Stimulated activated CD8-positive, alpha-beta memory T cell treated with anti-CD3 and anti-CD28 coated beads, Interleukin-4, amount 100 ng/mL, for 24 hours (primary cell): ENCODE measurements around the gene NEU4.

Source experiments
- DNase-seq: peaks from one replicate; pipeline ENCODE4 v3.0.0-alpha.2; 2020; ENCODE audit warnings: low read depth

Gene NEU4

DNA sequence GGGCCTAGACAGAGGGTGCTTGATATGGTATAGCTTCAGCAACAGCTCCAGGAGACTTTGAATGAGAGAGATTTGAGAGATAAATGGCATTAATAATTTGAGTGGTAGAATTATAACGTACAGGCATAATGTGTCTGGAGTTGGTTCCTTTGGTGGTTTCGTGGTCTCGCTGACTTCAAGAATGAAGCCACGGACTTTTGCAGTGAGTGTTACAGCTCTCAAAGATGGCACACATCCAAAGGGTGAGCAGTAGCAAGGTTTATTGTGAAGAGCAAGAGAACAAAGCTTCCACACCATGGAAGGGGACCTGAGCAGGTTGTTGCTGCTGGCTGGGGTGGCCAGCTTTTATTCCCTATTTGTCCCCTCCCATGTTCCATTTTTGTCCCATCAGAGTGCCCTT is 26.6 kb downstream of the NEU4 start:
- DNase-seq, result no peak

DNA sequence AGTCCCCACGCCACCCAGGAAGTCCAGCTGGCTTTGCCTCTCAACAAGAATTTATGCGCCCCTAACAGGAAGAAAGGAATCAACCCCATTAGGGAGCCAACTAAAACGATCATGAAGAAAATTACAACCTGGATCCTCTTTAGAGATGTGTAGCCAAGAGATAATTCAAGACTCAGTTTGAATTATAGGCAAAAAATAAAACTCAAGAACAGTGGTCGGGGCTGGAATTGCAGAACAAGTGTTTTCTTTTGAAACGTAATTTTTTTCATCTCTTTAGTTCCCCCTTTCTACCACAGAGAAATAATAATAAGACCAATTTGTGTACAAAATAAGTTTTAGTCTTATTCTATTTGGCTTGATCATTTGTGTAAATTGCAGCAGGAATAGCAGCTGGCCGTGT is 27.3 kb downstream of the NEU4 start:
- no peak for DNase-seq

DNA sequence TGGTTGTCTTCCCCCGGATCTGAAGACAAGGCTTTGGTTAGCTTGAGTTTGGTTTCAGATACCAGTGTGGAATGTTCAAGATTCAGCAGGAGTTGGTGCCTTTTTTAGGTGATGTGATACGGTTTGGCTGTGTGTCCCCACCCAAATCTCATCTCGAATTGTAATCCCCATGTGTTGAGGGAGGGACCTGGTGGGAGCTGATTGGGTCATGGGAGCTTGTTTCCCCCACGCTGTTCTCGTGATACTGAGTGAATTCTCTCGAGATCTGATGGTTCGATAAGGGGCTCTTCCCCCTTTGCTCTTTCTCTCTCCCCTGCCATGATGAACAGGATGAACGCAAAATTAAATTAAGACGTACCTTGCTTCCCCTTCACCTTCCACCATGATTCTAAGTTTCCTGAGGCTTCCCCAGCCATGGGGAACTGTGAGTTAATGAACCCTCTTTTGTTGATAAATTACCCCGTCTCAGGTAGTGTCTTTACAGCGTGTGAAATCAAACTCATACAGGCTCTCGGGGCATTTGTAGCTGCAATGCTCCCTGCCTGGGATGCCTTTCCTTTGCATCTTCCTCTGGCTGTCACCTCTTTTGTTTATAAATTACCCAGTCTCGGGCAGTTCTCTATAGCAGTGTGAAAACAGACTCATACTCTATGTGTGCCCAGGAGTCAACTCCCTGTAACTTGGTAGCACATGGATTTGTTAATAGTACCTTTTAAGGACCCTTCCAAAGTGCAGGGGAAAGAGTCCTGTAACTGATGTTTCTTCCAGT is 28.4 kb downstream of the NEU4 start:
- no peak for DNase-seq

DNA sequence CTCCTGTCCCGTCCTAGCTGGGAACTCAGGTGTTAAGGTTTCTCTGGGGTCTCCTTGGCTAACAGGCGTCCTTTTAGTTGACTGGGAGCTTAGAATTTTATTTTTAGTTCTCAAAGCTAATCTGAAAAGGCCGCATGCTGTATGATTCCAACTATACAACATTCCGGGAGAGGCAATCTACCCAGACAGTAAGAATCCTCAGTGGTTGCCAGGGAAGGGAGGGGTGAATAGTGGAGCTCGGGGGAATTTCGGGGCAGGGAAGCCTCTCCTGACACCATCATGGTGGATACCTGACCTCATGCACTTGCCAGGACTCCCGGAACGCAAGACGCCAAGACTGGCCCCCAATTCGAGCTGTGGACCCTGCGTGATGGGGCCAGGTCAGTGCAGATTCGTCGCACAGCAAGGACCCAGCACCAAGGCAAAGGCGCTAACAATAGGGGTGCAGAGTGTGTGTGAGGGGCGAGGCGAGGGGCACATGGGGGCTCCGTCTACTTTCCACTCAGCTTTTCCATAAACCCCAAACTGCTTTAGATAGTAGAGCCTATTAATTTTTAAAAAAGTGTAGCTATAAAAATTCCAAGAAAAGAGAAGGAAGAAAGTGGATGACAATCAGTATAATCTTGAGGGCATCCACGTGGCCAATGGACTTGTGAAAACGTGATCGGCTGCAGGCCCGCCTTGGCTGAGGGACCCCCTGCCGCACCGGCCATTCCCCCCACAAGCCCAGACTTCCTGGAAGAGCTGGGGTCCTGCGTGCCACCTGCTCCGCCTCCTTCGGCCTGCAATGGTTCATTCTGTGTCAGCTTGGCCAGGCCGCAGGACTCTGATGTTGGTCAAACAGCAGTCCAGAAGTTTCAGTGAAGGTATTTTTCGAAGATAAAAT is 32.4 kb downstream of the NEU4 start:
- no peak for DNase-seq

DNA sequence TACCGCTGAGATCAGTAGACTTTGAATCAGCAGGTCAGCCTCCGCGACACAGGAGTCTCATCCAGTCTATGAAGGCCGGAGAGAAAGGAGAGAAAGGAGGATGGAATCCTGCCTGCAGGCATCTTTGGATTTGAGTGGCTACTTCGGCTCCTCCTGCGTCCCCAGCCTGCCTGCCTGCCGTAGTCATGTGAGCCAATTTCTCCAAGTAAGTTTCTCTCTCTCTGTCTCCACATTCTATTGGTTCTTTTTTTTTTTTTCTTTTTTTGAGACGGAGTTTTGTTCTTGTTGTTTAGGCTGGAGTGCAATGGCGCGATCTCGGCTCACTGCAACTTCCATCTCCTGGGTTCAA is 33.0 kb downstream of the NEU4 start:
- no peak for DNase-seq

DNA sequence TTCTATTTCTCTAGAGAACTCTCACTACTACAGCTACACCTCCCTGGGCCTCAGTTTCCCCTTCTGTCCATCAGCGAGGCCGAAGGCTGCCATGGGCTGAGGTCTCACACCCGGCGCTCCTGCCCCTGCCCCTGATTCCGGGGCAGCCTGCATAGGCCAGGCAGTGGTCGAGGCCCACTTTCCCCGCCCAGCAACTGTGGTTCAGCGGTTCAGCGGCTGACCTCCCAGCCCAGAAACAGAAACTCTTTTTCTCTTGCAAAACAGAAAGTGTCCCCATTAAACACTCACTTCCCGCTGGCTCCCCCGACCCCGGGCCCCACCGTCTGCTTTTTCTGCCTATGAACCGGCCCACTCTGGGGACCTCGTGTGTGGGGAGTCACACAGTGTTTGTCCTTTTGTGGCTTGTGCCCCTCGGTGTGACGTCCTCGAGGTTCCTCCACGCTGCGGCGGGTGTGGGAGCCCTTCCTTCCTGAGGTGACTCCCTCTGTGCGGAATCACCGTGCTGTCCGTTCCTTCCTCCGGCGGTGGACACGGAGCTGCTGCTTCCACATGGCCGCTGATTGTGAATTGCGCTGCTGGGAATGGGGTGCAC is 33.7 kb downstream of the NEU4 start:
- DNase-seq, result peak; percentile 46

DNA sequence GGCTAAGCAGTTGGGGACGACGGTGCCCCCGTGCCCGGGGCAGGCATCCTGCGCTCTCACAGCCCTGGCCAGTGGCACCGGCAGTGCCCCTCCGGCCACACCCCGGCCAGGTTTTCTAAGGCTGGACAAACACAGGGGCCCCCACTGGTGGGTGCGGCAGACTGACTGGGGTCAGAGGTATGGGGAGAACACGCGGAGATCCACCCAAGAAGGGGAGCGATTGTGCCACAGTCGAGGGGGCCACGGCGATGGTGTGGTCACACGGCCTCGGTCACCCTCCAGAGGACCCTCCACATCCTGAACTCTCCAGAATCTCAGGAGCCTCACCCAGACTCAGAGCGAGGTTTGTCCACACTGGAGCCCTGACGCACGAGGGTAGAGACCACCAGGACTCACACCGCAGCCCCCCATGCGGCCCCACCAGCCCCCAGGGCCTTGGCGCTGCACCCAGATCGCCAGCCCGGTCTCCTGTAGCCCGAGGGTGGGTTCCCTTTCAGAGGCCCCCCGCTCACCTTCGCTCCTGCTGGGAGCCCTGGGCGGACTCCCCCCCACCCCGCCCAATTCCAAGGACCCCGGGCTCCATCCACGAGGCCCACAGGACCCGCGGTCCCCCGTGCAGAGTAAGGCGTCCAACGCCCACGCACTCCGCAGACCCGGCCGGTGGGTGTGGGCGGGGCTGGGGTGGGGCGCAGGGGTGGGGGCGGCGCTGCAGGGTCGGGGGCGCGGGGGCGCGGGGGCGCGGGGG is 34.5 kb downstream of the NEU4 start:
- DNase-seq, result no peak

DNA sequence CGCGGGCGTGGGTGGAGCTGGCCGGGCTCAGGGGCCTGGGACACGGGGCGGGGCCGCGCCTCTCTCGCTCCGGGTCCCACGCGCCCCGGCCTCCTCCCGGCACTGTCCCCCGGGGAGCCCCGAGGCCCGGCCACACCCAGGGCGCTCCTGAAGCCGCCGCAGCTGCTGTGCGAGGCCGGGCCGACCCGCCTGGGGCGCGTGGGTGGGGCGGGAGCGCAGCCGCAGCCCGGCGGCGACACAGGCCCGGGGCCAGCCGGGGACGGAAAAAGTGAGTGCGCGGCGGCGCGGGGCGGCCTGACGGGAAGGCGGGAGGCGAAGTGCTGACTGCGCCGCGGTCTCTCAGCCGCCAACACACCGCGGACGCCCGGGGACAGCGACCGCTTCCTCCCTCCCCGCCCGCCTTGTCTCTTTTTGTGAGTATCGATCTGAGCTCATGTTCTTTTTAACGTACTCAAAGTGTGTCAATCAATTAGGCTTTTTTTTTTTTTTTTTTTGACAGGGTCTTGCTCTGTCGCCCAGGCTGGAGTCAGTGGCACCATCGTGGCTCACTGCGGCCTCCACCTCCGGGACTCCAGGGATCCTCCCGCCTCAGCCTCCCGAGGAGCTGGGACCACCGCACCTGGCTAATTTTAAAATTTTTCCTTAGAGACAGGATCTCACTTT is 35.2 kb downstream of the NEU4 start:
- DNase-seq, result peak; percentile 86

DNA sequence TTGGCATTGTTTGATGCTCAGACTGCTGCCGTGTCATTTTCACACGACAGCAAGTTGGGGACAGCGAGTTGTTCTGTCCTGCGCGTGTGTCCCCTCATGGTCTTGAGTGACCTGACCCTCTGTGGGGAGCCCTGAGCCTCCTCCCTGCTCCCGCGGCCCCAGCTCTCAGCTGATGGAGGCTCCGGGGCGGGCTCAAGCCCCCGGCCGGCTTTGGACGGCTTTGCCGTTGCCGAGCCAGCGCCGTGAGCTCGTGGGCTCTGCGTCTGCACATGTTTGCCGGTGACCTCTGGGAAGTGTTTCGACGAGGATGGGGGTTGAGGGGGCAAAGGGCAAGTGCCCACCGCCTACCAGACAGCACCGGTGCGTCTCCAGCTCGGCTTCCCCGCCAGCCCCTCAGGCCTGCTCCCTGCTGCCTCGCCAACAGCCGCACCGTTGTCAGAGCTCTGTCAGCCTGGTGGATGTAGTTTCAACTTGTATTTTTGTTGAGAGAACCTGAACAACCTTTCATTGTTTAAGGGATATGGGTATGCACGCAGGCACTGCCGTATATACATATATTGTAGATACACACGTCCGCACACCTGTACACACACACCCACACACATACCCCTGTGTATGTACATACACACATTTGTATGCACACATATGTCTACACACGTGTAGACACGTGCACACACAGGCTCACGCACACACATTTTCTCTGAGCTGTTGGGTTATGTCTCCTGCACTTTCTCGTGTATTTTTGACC is 36.0 kb downstream of the NEU4 start:
- DNase-seq, result no peak

DNA sequence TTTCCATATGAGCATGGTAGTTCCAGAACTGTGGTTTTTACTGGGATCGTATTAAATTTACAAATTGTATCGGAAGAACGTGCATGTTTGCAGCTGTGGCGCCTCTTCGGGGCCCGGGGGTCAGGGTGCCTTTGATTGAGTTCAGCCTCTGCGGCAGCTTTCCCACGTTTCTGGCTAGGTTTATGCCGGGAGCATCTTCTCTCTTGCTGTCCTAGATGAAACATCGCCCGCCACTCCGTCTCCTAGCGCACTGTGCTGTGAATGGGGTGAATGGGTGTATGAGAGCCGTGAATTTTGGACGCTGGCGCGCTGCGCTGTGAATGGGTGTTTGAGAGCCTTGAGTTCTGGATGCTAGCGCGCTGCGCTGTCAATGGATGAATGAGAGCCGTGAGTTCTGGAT is 37.4 kb downstream of the NEU4 start:
- no peak for DNase-seq

DNA sequence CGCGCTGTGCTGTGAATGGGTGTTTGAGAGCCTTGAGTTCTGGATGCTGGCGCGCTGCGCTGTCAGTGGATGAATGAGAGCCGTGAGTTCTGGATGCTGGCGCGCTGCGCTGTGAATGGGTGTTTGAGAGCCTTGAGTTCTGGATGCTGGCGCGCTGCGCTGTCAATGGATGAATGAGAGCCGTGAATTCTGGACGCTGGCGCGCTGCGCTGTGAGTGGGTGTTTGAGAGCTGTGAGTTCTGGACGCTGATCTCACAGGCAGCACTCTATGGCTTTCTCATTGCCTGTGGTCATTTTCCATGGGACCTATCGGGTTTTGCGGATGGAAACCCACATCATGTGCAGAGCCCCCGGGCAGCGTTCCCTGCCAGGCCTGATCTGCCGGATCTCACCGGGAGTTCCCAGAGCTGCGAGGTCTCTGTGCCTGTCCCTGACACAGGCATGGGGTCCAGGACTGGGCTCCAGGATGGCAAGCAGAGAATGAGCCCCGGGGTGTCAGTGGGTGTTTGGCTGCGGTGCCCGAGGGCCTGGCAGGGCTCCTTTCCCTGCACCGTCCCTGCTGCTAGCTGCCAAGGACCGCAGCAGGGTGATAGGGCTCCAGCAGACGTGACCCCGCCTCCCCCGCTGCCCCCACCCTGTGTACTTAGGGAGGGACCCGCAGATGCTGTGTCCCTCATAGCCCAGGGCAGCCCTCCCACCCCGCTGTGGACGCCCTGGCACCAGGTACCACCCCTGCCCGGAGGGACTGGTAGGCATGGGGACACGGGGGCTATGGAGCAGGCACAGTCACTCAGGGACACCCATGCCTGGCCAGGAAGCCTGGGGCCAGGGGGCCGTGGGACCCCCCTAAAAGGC is 40.0 kb downstream of the NEU4 start:
- DNase-seq, result no peak

DNA sequence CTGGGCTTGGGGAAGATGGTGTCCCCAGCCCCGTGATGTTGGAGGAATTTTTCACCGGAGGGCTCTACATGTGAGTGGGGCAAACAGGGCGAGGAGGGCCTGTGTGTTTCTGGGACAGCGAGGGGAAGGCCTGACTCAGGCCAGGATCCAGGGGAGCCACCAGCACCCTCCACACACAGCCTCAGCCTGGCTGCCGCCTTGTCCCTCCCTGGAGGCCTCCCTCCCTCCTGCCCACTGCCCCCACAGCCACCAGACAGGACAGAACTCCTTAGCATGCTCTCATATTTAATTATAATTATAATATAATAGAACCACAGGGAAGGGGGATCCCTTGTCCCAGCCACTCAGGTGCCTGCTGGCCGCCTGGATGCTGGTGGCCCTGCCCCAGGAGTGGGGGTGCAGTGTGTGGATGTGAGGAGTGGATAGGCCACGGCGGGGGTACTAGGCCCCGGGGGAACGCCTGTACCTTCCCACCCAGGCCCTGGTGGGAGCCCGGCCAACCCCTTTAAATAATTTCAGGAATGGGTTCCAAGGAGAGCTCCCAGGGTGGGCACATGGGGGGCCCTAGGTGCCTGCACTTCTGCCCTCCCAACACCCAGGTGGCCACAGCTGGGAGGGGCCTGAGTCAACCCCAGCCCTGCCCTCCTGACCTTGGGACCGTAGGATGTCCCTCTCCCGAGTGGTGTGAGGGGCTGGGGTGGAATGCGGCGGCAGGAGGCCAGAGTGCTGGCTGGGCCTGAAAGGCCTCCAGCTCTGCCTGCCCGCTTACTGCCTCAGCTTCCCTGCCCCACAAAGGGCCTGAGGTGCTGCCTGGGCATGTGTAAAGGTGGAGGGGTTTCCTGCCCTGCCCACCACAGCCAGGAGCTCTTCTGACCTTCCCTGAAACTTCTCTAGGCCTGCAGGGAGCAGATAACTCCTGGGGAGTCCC is 40.9 kb downstream of the NEU4 start:
- no peak for DNase-seq

DNA sequence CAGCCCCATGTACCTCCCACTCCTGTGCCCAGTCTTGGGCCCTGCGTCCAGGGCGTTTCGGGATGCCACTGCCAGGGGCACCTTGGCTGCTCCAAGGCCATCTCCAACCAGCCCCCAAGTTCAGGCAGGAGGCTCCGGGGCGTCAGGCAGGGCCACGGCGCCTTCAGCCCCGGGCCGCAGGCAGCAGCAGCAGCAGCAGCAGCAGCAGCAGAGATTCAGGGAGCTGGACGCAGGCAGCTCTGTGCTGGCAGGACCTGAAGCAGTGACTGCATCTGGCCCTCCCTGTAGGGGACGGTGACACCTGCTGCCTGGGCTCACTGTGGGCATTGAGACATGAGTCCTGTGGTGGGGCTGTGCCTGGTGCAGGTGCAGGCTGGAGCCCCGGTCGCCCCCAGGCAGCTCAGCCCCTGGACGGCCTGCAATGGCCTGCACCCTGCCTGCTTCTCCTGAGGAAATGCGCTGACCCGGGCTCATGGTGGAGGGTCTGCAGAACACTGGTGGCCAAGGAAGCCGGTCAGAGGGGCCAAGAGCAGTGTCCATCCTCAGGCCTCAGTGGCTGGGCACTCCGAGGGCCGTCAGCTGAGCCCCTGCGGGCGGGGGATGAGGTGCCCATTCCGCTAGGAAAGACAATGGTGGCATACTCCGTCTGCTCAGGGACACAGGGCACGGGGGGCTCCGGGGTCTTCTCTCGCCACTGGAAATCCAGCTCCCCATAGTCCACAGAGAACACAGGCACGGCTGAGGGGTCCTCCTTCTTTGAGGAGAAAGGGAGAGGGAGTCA is 41.7 kb downstream of the NEU4 start:
- DNase-seq, result no peak

DNA sequence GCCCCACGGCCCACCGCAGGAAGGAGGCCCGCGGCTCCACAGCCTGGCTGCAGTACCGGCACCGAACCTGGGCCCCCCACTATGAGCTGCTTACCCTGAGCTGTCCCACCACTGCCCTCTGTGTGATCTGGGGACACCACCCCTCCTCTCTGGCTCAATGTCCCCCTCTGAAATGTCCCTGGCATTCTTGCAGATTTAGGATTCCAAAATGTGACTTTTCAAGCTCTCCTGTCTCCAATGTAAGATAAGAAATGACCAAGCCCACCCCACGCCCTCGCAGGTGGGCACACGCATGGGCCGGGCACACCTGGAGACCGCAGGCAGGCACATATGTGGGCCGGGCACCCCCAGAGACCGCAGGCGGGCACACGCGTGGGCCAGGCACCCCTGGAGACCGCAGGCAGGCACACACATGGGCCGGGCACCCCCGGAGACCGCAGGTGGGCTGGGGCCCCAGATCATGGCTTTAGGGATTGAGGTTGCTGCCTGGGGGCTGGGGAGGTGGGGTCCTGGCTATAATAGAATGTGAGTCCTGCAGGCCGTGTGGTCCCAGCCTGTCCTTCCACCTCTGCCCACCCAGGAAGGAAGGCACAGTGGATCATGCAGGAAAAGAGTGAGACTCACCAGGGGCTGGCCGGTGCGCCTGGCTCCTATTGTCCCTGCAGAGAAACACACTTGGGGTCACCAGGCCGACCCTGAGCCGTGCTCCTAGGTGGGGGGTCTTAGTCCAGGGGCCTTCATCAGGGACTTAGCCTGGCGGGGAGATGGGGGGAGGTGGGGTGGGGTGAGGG is 42.5 kb downstream of the NEU4 start:
- DNase-seq, result no peak

DNA sequence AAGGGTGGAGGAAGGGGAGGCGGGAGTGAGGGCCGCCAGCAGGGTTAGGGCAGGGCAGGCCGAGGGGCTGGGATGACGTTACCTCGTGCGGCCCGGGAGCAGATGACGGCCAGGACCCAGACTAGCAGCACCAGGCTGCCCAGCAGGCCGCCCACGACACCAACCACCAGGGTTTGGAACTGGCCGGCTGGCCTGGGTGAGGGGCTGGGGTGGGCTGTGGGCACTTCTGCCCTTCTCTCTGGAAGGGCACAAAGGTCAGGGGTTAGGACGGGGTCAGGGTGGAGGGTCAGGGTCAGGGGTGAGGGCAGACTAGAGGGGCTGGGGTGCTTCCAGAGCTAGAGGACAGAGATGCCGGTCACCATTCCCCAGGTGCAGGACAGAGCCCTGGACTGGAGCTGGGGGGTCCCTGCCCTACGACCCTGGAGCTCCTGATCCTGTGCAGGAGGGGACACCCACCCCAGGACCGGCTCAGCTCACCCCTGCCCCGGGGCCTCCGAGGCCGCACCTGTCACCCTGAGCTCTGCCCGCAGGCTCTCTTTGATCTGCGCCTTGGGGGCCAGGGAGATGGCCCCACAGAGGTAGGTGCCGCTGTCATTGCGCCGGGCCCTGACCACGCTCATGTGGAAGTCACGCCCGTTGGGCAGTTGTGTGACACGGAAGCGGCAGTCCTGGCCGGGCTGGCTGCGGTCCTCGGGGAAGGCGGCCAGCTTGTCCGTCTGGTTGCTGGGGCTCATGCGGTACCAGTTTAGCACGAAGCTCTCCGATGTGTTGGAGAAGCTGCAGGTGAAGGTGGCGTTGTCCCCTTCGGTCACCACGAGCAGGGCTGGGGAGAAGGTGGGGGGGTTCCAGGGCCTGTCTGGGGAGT is 43.4 kb downstream of the NEU4 start:
- DNase-seq, result no peak

DNA sequence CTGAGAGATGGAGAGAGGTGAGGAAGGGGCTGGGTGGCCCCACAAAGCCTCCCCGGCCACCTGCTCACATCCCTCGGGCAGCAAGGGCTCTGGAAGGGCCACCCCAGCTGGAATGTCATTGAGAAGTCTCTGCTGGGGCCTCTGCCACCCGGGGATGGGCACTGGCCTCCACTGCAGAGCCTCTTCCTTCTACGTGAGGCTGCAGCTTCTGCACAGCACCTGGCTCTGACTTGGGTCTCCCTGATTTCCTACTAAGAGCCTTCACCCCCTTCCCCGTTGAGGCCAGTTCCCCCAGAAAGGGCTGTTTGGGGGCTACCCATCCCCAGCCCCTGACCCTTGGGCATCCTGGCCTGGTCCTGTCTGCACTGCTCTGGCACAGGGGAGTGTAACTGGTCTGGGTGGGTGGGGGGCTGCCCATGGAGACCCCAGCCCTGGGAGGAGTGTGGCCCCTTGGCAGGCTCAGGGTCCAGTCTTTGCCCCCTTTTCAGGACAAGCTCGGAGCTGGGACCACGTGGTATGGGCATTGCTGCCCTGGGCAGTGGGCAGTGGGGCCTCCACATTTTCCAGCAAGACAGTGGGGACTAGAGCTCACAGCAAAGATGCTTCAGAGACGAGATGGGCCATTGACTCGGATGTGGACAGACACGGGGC is 44.1 kb downstream of the NEU4 start:
- DNase-seq, result no peak
